Measurements from ENCODE around the gene CXCL10. TPM values are rescaled to one million over a fixed set of nuclear protein-coding genes. Genes with fewer than 3 reads are reported as not detected.

Gene CXCL10
- total RNA-seq, 1 donor from 2014 or later, result not detected

DNA sequence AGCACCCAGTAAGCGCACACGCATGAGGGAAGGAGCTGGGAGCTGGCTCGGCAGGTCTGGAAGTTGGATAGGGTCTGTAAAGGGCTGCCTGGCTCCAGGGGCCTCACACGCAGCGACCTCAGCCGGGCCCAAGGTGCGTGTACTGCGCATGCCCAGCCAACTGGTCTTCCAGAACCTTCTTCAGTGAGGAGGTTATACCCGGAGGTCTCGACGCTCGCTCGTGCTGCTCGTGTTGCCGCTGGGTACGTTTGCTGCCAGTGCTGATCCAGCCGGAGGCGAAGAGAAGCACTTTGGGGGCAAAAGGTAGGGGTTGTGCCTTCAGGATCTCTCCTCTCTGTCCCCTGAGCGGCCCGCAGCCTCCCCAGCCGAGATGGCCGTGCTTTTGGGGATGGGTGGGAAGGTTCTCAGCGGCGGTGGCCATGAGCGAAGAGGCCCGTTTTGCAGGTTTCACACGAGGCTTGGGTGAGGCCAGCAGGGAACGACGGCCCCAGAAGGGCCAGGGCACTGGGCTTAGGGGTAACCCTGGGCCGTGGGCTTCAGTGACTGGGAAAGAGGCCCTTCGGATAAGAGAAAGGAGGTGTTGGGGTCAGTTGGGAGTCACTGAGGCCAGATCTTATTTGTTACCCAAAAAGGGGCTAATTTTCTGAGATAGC is 12.2 kb downstream of the CXCL10 start:
- TF ChIP-seq, protein P1, sequence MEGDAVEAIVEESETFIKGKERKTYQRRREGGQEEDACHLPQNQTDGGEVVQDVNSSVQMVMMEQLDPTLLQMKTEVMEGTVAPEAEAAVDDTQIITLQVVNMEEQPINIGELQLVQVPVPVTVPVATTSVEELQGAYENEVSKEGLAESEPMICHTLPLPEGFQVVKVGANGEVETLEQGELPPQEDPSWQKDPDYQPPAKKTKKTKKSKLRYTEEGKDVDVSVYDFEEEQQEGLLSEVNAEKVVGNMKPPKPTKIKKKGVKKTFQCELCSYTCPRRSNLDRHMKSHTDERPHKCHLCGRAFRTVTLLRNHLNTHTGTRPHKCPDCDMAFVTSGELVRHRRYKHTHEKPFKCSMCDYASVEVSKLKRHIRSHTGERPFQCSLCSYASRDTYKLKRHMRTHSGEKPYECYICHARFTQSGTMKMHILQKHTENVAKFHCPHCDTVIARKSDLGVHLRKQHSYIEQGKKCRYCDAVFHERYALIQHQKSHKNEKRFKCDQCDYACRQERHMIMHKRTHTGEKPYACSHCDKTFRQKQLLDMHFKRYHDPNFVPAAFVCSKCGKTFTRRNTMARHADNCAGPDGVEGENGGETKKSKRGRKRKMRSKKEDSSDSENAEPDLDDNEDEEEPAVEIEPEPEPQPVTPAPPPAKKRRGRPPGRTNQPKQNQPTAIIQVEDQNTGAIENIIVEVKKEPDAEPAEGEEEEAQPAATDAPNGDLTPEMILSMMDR (IDR thresholded peaks at IDR 0.05; ENCODE audit: insufficient read depth, low read length, poor library complexity, severe bottlenecking), result no peak
- H3K36me3 ChIP-seq (ENCODE audit: control insufficient read depth, insufficient read depth, low read length), result no peaks in the 10 kb centered on the region
- DNase-seq (ENCODE audit: low read depth), result no peak
- H3K27me3 ChIP-seq (ENCODE audit: control insufficient read depth, insufficient read depth, low read length), result no peaks in the 10 kb centered on the region
- no peak overlapping the region for H3K4me3 ChIP-seq (ENCODE audit: low read depth, low read length)

DNA sequence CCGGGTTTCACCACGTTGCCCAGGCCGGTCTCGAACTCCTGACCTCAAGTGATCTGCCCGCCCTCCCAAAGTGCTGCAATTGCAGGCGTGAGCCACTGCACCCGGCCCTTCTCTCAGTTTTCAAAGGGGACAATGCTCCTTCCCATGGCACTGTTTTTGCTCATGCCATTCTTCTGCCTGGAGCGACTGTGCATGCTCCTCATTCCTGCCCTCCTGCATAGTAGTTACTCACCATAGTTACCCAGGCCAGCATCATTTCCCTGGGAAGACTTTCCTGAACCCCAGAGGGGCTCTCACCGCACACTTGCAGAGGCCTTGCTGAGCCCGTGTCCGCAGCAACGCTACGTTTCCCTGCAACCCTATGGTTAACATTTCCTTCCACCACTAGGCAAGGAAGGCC is 12.7 kb downstream of the CXCL10 start:
- TF ChIP-seq, protein P1 (IDR thresholded peaks at IDR 0.05; ENCODE audit: insufficient read depth, low read length, poor library complexity, severe bottlenecking), result no peak
- H3K36me3 ChIP-seq (ENCODE audit: control insufficient read depth, insufficient read depth, low read length), result no peaks in the 10 kb centered on the region
- H3K4me3 ChIP-seq (ENCODE audit: low read depth, low read length), result no peak overlapping the region
- no peak for DNase-seq (ENCODE audit: low read depth)
- H3K27me3 ChIP-seq (ENCODE audit: control insufficient read depth, insufficient read depth, low read length), result no peaks in the 10 kb centered on the region

DNA sequence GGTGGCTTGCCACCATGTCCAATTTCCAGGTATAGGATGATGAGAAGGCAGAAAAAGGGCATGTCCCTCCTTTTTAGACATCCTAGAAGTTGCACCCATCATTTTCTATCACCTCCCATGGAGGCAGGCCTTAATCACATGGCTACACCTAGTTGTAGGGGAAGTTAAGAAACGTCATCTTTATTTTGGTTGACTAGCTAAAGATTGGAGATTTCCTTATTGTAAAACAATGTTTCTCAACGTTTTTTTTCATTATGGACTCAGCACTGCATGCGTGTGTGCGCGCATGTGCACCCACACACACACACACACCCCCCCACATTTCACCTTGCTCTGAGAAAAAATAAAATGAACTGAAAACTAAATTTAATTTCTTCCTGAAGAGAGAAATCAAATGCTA is 14.0 kb downstream of the CXCL10 start:
- no peak overlapping the region for H3K4me3 ChIP-seq (ENCODE audit: low read depth, low read length)
- H3K36me3 ChIP-seq (ENCODE audit: control insufficient read depth, insufficient read depth, low read length), result no peaks in the 10 kb centered on the region
- TF ChIP-seq, protein P1 (IDR thresholded peaks at IDR 0.05; ENCODE audit: insufficient read depth, low read length, poor library complexity, severe bottlenecking), result no peak
- no peaks in the 10 kb centered on the region for H3K27me3 ChIP-seq (ENCODE audit: control insufficient read depth, insufficient read depth, low read length)
- no peak for DNase-seq (ENCODE audit: low read depth)

DNA sequence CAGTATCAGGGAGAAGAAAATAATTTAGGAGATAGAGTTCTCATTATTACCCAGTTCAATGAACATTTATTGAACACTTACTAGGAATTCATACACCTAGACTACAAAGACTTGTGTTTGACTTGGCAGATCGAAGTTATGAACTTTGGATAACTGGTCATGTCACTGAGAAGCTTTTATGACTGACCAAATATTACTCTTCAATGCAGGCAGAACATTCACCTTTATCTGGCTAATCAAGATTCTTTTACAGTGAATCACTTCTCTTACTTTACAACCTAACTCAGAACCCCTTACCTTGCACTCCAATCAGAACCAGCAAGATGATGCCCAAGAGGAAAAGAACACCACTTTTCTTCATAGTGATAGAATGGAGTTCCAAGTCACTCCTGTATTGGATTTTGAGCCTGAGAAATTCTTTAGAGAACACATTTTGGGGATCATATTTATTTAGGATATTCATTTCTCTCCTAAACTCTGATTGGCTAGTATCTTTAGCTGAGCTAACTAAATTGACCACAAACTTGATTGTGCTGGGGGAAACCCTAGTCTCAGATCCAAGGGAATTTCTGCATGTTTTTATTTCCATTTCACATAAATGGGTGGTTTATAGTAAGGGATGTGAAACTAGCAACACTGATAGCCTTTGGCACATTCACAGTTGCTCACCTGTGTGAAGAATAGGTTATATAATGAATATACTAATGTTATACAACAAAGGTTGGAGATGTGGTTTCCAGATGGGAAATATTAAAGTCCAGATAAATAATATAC is 16.0 kb downstream of the CXCL10 start, which contains the start of gene CXCL9:
CXCL9 (minus strand) TSS at position 421 of the 774 bp plus-strand sequence; CDS start at position 361, 60 bp downstream.
- TF ChIP-seq, protein P1 (IDR thresholded peaks at IDR 0.05; ENCODE audit: insufficient read depth, low read length, poor library complexity, severe bottlenecking), result no peak
- H3K27me3 ChIP-seq (ENCODE audit: control insufficient read depth, insufficient read depth, low read length), result no peaks in the 10 kb centered on the region
- no peak for DNase-seq (ENCODE audit: low read depth)
- H3K36me3 ChIP-seq (ENCODE audit: control insufficient read depth, insufficient read depth, low read length), result no peaks in the 10 kb centered on the region
- no peak within 1 kb of the TSS for H3K4me3 ChIP-seq (ENCODE audit: low read depth, low read length)

DNA sequence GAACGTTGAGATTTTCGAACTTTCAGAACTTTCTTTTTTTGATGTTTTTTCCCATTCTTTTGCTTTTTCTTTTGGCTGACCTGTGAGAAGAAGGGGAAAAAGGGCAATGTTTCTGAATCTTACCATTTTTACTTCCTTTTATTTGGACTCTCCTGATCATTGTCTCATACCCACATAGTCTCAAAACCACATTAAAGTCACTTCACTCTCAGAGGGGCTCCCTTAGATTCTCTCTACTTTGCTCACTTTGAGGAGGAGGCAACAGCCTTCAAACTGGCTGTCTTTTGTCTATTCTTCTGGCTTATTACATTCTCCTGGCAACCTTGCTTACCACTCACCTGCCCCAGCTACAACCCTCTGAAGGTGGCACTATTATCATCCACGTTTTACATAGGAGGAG is 19.7 kb downstream of the CXCL10 start:
- DNase-seq (ENCODE audit: low read depth), result no peak

More for the DNA sequence above, 19.7 kb downstream of the CXCL10 start:
- no peaks in the 10 kb centered on the region for H3K27me3 ChIP-seq (ENCODE audit: control insufficient read depth, insufficient read depth, low read length)
- TF ChIP-seq, protein P1 (IDR thresholded peaks at IDR 0.05; ENCODE audit: insufficient read depth, low read length, poor library complexity, severe bottlenecking), result no peak
- no peaks in the 10 kb centered on the region for H3K36me3 ChIP-seq (ENCODE audit: control insufficient read depth, insufficient read depth, low read length)
- H3K4me3 ChIP-seq (ENCODE audit: low read depth, low read length), result no peak overlapping the region

All from kidney epithelial cell (primary cell).